Ishikawa (cell line): ENCODE data around the gene DTX1.

Experiments
- CEBPB ChIP-seq: IDR thresholded peaks from 2 replicates; pipeline ENCODE4 v1.6.1; 2012
- CREB1 ChIP-seq: IDR thresholded peaks from 2 replicates; pipeline ENCODE4 v1.6.1; 2012; ENCODE audit warnings: low read depth
- EGR1 ChIP-seq: IDR thresholded peaks from 2 replicates; pipeline ENCODE4 v1.6.1; 2012
- EP300 ChIP-seq: IDR thresholded peaks from 2 replicates; pipeline ENCODE4 v1.6.1; 2012; ENCODE audit warnings: borderline replicate concordance
- FOXM1 ChIP-seq: IDR thresholded peaks from 2 replicates; pipeline ENCODE4 v1.6.1; 2012; ENCODE audit warnings: low read depth, borderline replicate concordance
- NFIC ChIP-seq: IDR thresholded peaks from 2 replicates; pipeline ENCODE4 v1.6.1; 2012
- RAD21 ChIP-seq: IDR thresholded peaks from 2 replicates; pipeline ENCODE4 v1.6.1; 2012; ENCODE audit warnings: low read depth
- TAF1 ChIP-seq: IDR thresholded peaks from 2 replicates; pipeline ENCODE4 v1.6.1; 2012; ENCODE audit warnings: low read depth, mild to moderate bottlenecking
- TCF12 ChIP-seq: IDR thresholded peaks from 2 replicates; pipeline ENCODE4 v1.6.1; 2012; ENCODE audit warnings: low read depth
- TEAD4 ChIP-seq: IDR thresholded peaks from 2 replicates; pipeline ENCODE4 v1.6.1; 2012
- YY1 ChIP-seq: IDR thresholded peaks from 2 replicates; pipeline ENCODE4 v1.6.1; 2012; ENCODE audit warnings: low read depth
- ZBTB7A ChIP-seq: IDR thresholded peaks from 2 replicates; pipeline ENCODE4 v1.6.1; 2012; ENCODE audit warnings: low read depth
- TF ChIP-seq, protein P1 (sequence below): IDR thresholded peaks from 2 replicates; pipeline ENCODE4 v1.6.1; 2012
- TF ChIP-seq, protein P2 (sequence below): IDR thresholded peaks from 2 replicates; pipeline ENCODE4 v1.6.1; 2012
- TF ChIP-seq, protein P3 (sequence below): IDR thresholded peaks from 2 replicates; pipeline ENCODE4 v1.6.1; 2012; ENCODE audit warnings: low read depth, mild to moderate bottlenecking

Gene DTX1

DNA sequence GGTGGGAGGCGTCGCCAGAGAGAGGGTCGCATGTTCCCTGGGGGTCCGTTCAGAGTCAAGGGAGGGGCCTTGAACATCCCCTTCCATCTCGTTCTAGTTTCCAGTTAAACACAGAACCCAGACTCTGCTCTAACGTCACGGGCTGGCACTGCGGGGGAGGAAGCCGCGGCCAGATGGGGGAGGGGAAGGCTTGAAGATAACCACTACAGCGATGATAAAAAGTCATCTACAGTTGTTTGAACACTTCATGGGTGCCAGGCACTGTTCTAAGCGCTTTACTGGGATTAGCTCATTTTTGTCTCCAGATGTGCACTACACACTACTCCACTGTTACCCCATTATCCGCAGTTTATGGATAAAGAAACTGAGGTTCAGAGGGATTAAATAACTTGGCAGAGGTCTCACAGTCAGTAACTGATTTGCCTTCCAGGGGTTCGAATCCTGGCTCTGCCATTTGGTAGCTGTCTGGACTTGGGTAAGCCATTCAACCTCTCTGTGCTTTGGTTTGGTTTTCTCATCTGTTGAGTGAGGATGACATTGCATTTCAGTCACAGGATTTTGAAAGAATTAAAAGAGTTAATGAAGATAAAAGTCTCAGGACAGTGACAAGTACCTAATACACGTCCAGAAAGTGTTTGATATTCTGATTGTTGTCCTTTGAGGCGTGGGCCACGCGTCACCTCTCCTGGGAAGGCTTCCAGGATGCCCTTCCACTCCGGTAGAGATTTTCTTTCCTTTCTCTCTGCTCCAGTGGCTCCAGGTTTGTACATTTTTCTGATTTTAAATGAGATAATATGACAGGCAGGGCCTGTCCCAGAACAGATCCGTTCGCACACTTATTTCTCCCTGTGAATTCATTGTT is 79.8 kb downstream of the DTX1 start:
- TF ChIP-seq RAD21 (no peak), TCF12 (peak; percentile 6), EGR1 (peak; percentile 78)

DNA sequence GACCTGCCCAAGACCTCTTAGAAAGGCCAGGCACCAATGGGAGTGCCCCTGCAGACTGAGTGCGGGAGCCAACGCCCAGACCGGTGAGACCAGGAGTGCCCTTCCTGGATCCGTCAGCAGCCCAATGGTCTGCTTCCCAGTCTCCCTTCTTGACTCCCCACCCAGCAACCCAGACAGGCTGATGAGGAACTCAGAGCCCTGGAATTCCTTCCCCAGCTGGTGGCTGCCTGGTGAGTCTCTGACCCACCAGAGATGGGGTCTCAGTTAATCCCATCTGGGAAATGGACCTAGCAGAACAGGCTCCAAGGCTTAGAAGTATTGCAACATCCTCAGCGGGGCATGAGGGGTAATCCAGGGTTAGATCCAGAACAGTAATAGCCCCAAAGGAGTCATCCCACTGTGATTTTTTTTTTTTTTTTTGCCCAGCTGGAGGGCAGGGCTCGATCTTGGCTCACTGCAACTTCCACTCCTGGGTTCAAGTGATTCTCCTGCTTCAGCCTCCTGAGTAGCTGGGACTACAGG is 80.5 kb downstream of the DTX1 start:
- TF ChIP-seq, protein P1, sequence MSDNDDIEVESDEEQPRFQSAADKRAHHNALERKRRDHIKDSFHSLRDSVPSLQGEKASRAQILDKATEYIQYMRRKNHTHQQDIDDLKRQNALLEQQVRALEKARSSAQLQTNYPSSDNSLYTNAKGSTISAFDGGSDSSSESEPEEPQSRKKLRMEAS, result peak; percentile 39; the same call in 1 of the 2 replicates
- TF ChIP-seq EP300 (peak; percentile 40; the same call in 1 of the 2 replicates), EGR1 (no peak), TCF12 (peak; percentile 74), CEBPB (peak; percentile 80), TEAD4 (peak; percentile 44; the same call in 1 of the 2 replicates), YY1 (0 out of 2 replicates have a peak, but pooled peaks have one; percentile 19), FOXM1 (no peak)

DNA sequence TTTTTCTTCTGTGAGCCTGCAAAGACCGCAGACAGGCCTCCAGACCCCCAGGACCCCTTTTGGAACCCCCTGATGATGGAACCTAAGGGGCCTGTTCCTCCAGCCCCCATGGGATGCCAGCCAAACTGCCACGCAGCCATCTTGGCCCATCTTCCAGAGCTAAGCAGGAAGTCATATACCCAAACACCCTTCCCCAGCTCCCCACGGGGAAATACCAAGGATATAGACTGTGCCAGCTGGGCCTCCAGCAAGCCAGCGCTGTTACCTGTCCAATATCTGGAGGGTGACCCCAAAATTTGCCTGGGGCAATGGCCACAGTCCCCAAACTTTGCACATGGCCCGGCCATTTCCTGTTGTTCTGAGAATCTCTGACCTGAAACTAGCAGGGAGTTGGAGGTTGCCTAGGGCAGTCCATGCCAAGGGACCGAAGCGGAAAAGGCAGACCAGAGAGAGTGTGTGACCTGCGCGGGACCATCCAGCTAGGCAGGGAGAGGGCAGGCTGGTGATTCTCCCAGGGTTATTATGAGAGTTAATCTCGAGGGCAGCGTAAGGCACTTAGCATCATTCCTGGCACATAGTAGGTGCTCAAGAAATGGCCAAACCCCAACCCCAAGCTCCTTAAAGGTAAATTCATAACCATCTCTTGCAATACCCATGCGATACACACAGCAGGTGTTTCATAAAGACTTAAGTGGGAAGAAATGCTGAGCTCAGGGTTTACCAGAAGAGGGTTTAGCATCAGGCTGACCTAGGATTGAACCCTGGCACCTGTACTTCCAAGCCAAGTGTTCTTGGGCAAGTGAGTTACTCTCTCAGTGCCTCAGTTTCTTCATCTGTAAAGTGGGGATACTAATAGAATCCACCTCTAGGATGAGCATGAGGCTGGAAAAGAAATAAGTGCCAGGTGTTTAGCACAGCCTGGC is 81.6 kb downstream of the DTX1 start:
- TF ChIP-seq CREB1, result no peak
- TF ChIP-seq YY1, result peak; percentile 41; the same call in 1 of the 2 replicates

DNA sequence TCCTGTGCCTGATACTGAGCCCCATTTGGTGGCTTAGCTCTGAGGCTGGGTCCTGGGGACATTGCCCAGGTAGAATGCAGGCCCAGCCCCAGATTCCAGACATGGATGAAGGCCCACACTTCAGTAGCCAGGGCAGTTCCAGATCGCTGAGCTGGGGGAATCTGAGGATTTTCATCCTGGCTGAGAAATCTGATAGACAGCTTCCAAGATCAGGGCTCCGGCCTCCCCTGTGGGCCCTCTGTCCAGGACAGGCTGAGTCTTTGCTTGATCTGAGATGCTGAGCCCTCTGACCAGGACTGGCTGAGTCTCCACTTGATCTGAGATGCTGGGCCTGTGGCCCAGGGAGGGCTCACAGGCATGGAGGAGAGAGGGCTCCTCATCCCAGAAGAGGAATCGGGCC is 82.3 kb downstream of the DTX1 start:
- TF ChIP-seq, protein P2, sequence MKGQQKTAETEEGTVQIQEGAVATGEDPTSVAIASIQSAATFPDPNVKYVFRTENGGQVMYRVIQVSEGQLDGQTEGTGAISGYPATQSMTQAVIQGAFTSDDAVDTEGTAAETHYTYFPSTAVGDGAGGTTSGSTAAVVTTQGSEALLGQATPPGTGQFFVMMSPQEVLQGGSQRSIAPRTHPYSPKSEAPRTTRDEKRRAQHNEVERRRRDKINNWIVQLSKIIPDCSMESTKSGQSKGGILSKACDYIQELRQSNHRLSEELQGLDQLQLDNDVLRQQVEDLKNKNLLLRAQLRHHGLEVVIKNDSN, result no peak
- TF ChIP-seq EP300, result peak; percentile 83; the same call in 1 of the 2 replicates
- TF ChIP-seq ZBTB7A, result no peak
- TF ChIP-seq, protein P1, result 0 out of 2 replicates have a peak, but pooled peaks have one; percentile 27
- peak; percentile 60; the same call in 1 of the 2 replicates for TF ChIP-seq NFIC
- TF ChIP-seq RAD21, result no peak
- TF ChIP-seq TAF1, result no peak
- no peak for TF ChIP-seq EGR1
- TF ChIP-seq TCF12, result peak; percentile 80
- TF ChIP-seq TEAD4, result peak; percentile 92
- peak; percentile 18; the same call in 1 of the 2 replicates for TF ChIP-seq YY1

DNA sequence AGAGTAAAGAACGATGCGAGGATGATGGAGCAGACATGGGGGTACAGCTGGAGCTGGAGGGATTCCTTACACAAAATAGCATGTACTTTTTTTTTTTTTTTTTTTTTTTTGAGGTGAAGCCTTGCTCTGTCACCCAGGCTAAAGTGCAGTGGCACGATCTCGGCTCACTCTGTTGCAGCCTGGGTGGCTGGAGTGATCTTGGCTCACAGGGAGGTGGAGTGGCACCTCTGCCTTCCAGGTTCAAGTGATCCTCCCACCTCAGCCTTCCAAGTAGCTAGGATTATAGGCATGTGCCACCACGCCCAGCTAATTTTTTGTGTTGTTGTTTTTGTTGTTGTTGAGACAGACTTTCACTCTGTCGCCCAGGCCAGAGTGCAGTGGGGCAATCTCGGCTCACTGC is 84.2 kb downstream of the DTX1 start:
- no peak for TF ChIP-seq FOXM1
- TF ChIP-seq CEBPB, result no peak
- TF ChIP-seq NFIC, result no peak
- TF ChIP-seq TAF1, result no peak
- TF ChIP-seq, protein P1, result no peak
- TF ChIP-seq TCF12, result no peak
- no peak for TF ChIP-seq CREB1
- no peak for TF ChIP-seq RAD21
- TF ChIP-seq, protein P2, result no peak
- TF ChIP-seq EP300, result no peak
- no peak for TF ChIP-seq YY1
- TF ChIP-seq ZBTB7A, result no peak
- TF ChIP-seq, protein P3, sequence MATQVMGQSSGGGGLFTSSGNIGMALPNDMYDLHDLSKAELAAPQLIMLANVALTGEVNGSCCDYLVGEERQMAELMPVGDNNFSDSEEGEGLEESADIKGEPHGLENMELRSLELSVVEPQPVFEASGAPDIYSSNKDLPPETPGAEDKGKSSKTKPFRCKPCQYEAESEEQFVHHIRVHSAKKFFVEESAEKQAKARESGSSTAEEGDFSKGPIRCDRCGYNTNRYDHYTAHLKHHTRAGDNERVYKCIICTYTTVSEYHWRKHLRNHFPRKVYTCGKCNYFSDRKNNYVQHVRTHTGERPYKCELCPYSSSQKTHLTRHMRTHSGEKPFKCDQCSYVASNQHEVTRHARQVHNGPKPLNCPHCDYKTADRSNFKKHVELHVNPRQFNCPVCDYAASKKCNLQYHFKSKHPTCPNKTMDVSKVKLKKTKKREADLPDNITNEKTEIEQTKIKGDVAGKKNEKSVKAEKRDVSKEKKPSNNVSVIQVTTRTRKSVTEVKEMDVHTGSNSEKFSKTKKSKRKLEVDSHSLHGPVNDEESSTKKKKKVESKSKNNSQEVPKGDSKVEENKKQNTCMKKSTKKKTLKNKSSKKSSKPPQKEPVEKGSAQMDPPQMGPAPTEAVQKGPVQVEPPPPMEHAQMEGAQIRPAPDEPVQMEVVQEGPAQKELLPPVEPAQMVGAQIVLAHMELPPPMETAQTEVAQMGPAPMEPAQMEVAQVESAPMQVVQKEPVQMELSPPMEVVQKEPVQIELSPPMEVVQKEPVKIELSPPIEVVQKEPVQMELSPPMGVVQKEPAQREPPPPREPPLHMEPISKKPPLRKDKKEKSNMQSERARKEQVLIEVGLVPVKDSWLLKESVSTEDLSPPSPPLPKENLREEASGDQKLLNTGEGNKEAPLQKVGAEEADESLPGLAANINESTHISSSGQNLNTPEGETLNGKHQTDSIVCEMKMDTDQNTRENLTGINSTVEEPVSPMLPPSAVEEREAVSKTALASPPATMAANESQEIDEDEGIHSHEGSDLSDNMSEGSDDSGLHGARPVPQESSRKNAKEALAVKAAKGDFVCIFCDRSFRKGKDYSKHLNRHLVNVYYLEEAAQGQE, result no peak
- no peak for TF ChIP-seq EGR1
- no peak for TF ChIP-seq TEAD4

DNA sequence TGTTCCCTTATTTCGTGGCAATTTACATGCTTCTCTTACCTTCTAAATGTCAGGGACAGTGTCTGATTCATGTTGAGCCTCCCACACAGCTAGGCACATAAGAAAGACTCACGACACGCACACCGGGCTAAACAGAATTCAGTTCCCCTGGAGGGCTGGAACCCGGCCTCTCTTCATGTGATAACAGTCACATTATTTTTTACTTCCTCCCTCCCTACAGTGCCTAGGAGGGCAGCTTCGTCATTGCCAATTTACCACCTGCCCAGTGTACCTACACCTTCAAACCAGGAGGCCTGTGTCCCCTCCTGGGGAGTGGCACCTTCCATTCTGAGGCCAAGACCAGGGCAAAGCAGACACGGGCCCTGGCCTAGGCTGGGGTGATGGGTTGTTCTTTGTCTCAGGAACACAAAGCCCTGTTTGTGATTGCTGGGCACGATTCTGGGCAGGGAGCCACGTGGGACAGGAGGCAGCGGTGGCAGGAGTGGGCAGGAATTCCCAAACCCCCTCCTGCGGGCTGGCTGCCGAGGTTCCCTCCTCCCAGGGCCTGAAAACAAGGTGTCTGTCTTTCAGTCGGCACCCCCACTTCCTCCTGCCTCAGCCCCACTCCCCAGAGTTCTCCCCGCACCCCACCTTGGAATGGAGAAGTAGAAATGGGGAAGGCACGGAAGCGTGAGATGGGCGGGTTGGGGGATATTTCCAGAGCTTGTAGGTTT is 85.8 kb downstream of the DTX1 start:
- TF ChIP-seq NFIC (peak; percentile 73), EGR1 (no peak), TEAD4 (peak; percentile 76; the same call in 1 of the 2 replicates), RAD21 (no peak), YY1 (no peak), ZBTB7A (no peak), CREB1 (no peak), TCF12 (peak; percentile 57), TAF1 (no peak), EP300 (peak; percentile 57), CEBPB (no peak), FOXM1 (peak; percentile 32; the same call in 1 of the 2 replicates)
- TF ChIP-seq, protein P1, result peak; percentile 76
- TF ChIP-seq, protein P2, result peak; percentile 64
- TF ChIP-seq, protein P3, result no peak
